HG02840 (cell line): Measurements from ENCODE around the gene TBC1D3B.
"Not testable (repeated sequence)": the region's sequence is repeated elsewhere in the genome, so short reads cannot be mapped to it uniquely, and the experiment has no call there.

Experiments used
- ATAC-seq: cut with Tn5 transposase; IDR thresholded peaks from one replicate; pipeline ENCODE4 v1.9.1; 2021; ENCODE audit warnings: mild to moderate bottlenecking, moderate library complexity, moderate number of reproducible peaks; ENCODE audit not compliant: unreplicated experiment, low FRiP score

TBC1D3B gene

DNA sequence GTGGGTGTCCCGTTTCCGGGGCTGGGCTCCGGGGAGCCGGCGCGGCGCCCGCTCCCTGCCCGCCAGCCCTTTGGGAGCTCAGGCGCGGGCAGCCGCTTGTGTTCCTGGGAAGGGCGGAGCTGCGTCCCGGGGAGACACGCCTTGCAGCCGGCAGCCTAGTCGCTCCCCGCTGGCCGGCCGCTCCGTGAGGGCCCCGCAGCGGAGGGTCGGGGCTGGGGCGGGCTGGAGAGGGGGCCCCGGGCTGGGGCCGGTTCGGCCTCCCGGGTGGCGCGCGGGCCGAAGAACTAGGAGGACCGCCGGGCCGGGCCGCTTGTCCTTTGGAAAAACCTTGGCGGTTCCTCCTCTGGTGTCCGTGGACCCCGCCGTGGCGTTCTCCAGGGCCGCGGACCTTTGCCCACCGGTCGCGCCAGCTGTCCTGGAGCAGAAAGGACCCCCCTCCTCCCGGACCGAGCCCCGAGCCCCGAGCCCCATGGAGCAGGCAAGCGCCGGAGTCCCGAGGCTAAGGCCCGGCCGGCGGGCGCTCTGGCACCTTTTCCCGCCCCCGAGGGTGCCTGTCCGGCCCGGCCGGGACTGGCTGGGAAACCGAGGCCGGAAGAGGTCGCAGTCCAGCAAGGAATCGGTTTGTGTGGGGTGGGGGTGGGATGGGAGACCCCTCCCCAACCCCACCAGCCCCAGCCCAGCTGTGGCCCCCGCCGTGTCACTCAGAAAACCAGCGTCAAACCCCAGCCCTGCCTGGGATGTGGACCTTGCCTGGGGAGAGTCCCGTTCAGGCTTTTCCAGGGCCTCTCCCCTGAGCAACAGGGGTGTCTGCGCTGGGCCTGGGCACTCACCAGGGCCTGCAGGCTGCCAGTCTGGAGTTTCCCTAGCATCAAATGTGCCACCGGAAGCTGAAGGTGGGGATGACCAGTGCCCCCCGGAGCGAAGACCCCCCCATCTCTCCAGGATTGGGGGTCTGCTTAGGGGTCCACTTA lies 6.8 kb upstream of the TBC1D3B start:
- no peak for ATAC-seq

GRCh38 chr17:36182176-36183000 lies 6.0 kb upstream of the TBC1D3B start:
- no peak for ATAC-seq

GRCh38 chr17:36181446-36182175 lies 5.2 kb upstream of the TBC1D3B start:
- not testable (repeated sequence) for ATAC-seq

DNA sequence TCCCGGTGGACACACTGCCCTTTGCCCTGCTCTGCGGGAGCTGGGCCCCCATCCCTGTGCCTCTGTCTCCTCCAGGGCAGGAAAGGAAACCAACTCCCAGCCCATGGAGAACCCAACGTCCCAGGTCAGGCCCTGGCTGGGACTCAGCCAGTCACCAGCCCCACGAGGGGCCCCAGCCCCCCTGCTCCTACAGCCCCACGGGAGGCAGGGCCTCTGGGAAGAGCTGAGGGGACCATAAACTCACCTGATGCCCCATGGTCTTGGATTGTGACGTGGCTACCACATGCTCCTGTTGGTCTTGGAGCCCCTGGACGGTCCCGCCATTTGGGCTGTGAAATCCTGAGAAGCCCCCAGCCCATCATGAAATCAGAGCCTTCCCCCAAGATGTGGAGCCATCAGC lies 7.6 kb downstream of the TBC1D3B start:
- not testable (repeated sequence) for ATAC-seq

DNA sequence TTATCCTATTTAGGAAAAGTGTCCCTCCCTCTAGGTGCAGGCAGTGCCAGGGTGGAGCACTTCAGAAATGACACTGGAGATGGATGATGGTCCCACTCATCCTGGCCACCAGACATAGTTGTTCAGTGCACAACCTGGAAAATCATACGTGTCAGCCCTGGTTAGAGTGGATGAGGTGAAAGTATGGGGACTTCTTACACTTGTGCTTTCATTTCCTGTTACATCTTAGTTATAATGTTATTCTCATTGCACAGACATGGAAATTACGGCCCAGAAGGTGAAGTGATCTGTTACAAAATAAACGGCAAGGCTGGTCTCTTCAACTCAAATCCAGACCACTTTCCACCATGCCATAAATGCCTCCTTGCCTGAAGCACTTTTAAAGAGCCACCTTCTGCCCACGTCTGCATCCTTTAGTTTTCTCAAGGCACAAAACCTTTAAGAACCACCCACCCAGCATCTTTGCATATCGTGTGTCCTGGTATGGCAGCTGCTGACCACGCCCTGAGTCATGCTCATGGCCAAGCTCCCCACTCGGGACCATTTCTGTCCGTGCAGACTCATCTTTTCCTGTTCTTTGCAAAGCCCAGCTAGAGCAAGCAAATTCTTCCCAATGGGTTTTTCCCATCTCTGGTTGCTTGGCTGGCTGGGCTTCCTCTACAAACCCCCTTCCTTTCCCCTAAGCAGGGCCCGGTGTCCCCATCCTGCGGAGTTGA lies 22.4 kb downstream of the TBC1D3B start:
- no peak for ATAC-seq

GRCh38 chr17:36152639-36153120 lies 23.8 kb downstream of the TBC1D3B start:
- ATAC-seq = no peak

GRCh38 chr17:36151891-36152638 lies 24.4 kb downstream of the TBC1D3B start:
- no peak for ATAC-seq

DNA sequence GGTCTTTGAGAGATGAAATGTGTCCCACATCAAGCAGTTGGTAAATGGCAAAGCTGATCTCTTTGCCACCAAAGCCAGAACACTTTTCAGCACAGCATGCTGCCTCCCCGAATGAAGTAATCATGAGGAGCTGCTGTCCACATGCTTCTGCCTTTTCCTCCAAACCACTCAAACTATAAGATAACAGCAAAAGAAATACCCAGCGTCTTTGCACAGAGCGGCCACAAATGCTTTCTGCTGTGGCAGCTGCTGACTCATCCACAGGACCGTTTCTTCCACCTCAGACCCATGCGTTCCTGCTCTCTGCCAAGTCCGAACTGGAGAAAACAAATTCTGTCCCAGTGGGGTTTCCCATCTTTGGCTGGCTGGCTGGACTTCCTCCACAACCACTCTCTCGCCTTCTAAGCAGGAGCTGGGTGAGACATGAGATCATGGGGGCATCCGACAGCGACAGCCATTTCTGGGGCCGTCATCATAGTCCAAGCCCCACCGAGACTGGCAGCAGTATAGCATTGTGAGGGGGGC lies 27.1 kb downstream of the TBC1D3B start:
- ATAC-seq = no peak

DNA sequence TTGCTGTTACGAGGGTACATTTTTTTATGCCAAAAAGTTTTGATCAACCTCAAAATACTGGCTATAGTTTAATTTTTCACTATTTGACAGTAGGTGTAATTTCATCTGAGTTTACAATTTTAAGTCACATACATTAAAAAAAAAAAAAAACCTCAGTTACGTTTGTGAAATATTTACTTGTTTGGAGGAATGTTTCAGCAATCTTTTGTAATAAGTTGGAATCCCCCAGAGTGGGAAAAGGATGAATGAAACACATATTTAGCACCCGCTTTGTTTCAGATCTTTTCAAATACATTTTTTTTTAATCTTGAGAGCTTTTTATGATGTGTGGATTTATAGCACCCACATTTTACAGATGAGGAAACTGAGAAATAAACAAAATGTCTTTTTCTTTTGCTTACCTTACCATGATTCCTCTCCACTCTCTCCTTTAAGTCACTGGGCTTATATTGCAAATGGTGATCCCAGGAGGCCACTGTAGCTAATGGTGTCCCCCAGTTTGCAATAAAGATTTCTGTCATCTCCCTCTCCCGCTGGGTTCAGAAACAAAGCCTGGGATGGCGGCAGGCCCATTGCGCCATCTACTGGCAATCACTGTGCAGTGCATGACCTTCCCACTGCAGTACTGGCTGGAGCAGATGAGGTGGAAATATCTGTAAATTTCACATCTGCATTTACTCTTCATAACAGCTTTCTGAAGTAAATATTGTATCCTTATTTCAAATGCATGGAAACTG lies 27.7 kb downstream of the TBC1D3B start:
- ATAC-seq = no peak

GRCh38 chr17:36147601-36148000 lies 28.8 kb downstream of the TBC1D3B start:
- no peak for ATAC-seq

GRCh38 chr17:36144981-36145729 lies 31.3 kb downstream of the TBC1D3B start:
- ATAC-seq = no peak

GRCh38 chr17:36144014-36144413 lies 32.4 kb downstream of the TBC1D3B start:
- no peak for ATAC-seq

- no peak for ATAC-seq
Measured at GRCh38 chr17:36142806-36143205, 33.6 kb downstream of the TBC1D3B start.

- ATAC-seq = no peak
Measured at GRCh38 chr17:36142235-36142634, 34.2 kb downstream of the TBC1D3B start.

DNA sequence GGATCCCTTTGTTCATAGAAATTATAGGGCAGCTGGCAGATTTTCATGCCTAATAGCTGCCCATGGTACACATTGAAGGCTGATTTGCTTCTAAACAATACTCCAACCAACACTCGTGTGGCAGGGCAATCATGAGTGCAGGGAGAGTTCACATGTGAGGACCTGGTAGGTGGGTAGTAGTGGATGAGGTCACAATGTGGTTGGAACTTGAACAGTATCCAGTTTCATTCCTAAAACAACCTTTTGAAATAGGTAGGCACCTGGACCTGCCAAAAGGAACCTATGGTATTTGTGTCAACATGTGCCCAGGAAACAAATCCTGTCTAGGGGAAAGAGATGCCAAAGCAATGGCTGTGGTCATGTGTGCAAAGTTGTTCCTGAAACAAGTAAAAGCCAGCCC lies 40.0 kb downstream of the TBC1D3B start:
- ATAC-seq = no peak

DNA sequence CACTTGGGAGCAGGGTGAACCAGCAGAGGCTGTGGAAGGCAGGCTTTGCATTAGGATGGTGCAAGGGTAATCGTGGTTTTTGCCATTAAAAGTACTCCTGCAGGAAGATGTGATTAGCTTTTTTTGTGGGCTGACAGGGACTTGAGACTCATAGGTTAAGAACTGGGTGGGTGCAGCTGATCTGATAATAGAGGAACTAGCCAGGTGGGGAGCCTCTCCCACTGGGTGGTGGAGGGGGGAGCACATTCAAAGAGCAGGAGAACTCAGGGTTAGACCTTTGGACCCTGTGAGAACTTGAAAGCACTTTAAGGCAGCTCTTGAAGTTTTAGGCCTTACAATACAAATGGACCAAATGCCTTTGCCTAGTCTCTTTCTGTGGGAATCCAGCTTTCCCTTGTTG lies 40.4 kb downstream of the TBC1D3B start:
- no peak for ATAC-seq

GRCh38 chr17:36135465-36135864 lies 41.0 kb downstream of the TBC1D3B start:
- no peak for ATAC-seq
